ENCODE results near the gene MYO16.

MYO16 gene

GRCh38 chr13:109010912-109011311 is 381.5 kb downstream of the MYO16 start:
- no peak for TF ChIP-seq CTCF (IDR thresholded peaks at IDR 0.05)
- no peaks in the 10 kb centered on the region for H3K36me3 ChIP-seq
- no peak overlapping the region for H3K4me3 ChIP-seq
- H3K27ac ChIP-seq = no peak overlapping the region
- H3K9me3 ChIP-seq = no peaks in the 10 kb centered on the region
- intact Hi-C loops (cut with DNase I; ENCODE audit: low total_unique reads) = no loop called here
- H3K27me3 ChIP-seq = no peaks in the 10 kb centered on the region
- DNase-seq = no peak
- no peaks in the 10 kb centered on the region for H3K4me1 ChIP-seq

GRCh38 chr13:109012115-109012514 is 382.7 kb downstream of the MYO16 start:
- no peak for TF ChIP-seq CTCF (IDR thresholded peaks at IDR 0.05)
- Histone ChIP-seq H3K9me3 (no peaks in the 10 kb centered on the region), H3K36me3 (no peaks in the 10 kb centered on the region), H3K4me1 (no peaks in the 10 kb centered on the region), H3K4me3 (no peak overlapping the region), H3K27ac (no peak overlapping the region), H3K27me3 (no peaks in the 10 kb centered on the region)
- intact Hi-C loops (cut with DNase I; ENCODE audit: low total_unique reads) = no loop called here
- no peak for DNase-seq

GRCh38 chr13:109021558-109021957 is 392.1 kb downstream of the MYO16 start:
- no peaks in the 10 kb centered on the region for H3K27me3 ChIP-seq
- DNase-seq = no peak
- no peak overlapping the region for H3K27ac ChIP-seq
- H3K36me3 ChIP-seq = no peaks in the 10 kb centered on the region
- no peaks in the 10 kb centered on the region for H3K9me3 ChIP-seq
- TF ChIP-seq CTCF (IDR thresholded peaks at IDR 0.05) = no peak
- H3K4me1 ChIP-seq = no peaks in the 10 kb centered on the region
- intact Hi-C loops (cut with DNase I; ENCODE audit: low total_unique reads) = no loop called here
- no peak overlapping the region for H3K4me3 ChIP-seq

DNA sequence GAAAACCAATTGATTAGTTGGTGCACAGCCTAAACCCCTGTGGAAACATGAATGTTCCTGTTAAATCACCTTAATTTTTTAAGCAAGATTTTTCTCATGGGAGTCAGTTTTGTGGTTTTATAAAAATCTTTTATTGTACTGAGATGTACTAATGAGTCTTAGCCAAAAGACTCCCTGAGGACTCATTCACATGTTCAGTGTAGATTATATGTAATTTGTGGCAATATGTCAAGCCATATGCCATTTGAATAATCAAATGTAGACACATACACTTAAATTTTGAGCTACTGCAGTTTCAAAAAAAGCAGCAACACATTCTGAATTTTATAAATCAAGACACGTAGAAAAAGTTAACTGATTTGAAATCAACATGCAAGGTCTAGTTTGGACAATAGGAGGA is 395.2 kb downstream of the MYO16 start:
- no peak for TF ChIP-seq CTCF (IDR thresholded peaks at IDR 0.05)
- no peak for DNase-seq
- no peaks in the 10 kb centered on the region for H3K4me1 ChIP-seq
- no peaks in the 10 kb centered on the region for H3K36me3 ChIP-seq
- no peak overlapping the region for H3K4me3 ChIP-seq
- no peaks in the 10 kb centered on the region for H3K9me3 ChIP-seq
- no peak overlapping the region for H3K27ac ChIP-seq
- H3K27me3 ChIP-seq = no peaks in the 10 kb centered on the region
- intact Hi-C loops (cut with DNase I; ENCODE audit: low total_unique reads) = no loop called here

GRCh38 chr13:109026266-109026665 is 396.9 kb downstream of the MYO16 start:
- Histone ChIP-seq H3K4me1 (no peaks in the 10 kb centered on the region), H3K9me3 (no peaks in the 10 kb centered on the region), H3K27me3 (no peaks in the 10 kb centered on the region), H3K36me3 (no peaks in the 10 kb centered on the region), H3K27ac (no peak overlapping the region), H3K4me3 (no peak overlapping the region)
- intact Hi-C loops (cut with DNase I; ENCODE audit: low total_unique reads) = no loop called here
- no peak for DNase-seq
- no peak for TF ChIP-seq CTCF (IDR thresholded peaks at IDR 0.05)

DNA sequence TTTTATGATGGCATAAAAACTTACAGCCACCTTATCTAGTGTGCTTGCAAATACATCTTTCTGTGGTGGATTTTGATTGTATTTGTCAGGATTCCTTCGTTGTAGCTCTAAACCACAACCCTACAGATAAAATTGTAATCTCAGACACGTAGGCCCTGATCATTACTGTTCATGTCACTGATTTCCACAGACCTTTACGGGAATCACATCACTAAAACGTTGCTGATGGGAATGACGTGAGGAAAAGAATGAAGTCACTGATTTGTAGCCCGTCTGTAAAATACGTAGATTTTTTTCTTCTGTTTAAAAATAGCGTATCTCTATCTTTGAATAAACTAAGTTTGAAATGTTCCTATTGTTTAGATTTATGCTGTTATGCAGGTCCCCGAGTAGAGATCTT is 399.2 kb downstream of the MYO16 start:
- Histone ChIP-seq H3K27me3 (no peaks in the 10 kb centered on the region), H3K4me3 (no peak overlapping the region), H3K36me3 (no peaks in the 10 kb centered on the region), H3K4me1 (peaks cover 0 to 7% (median 0%) of the 10 kb centered on the region in 4 donors), H3K9me3 (no peaks in the 10 kb centered on the region), H3K27ac (no peak overlapping the region)
- no peak for DNase-seq
- no peak for TF ChIP-seq CTCF (IDR thresholded peaks at IDR 0.05)
- intact Hi-C loops (cut with DNase I; ENCODE audit: low total_unique reads) = no loop called here
